ENCODE data around the gene CRTAP.
"Not testable (repeated sequence)": the region's sequence is repeated elsewhere in the genome, so short reads cannot be mapped to it uniquely, and the experiment has no call there.

The CRTAP gene

GRCh38 chr3:33173672-33174071 is 59.9 kb downstream of the CRTAP start:
- no peak for DNase-seq (ENCODE audit: low read depth)
- H3K4me3 ChIP-seq (ENCODE audit: low read depth, low read length) = no peak overlapping the region
- no peak for TF ChIP-seq CTCF (IDR thresholded peaks at IDR 0.05; ENCODE audit: control insufficient read depth, extremely low read depth, insufficient read depth)

- no peak for DNase-seq (ENCODE audit: low read depth)
- TF ChIP-seq CTCF (IDR thresholded peaks at IDR 0.05; ENCODE audit: control insufficient read depth, extremely low read depth, insufficient read depth) = no peak
- H3K4me3 ChIP-seq (ENCODE audit: low read depth, low read length) = no peak overlapping the region
These were observed 60.3 kb downstream of the CRTAP start for GRCh38 chr3:33174095-33174494.

GRCh38 chr3:33174711-33175414 is 61.0 kb downstream of the CRTAP start:
- no peak for DNase-seq (ENCODE audit: low read depth)

GRCh38 chr3:33179132-33179531 is 65.3 kb downstream of the CRTAP start:
- no peak overlapping the region for H3K4me3 ChIP-seq (ENCODE audit: low read depth, low read length)
- no peak for DNase-seq (ENCODE audit: low read depth)
- no peak for TF ChIP-seq CTCF (IDR thresholded peaks at IDR 0.05; ENCODE audit: control insufficient read depth, extremely low read depth, insufficient read depth)

More at GRCh38 chr3:33174711-33175414, 61.0 kb downstream of the CRTAP start:
- TF ChIP-seq CTCF (IDR thresholded peaks at IDR 0.05; ENCODE audit: control insufficient read depth, extremely low read depth, insufficient read depth) = no peak
- H3K4me3 ChIP-seq (ENCODE audit: low read depth, low read length) = no peak overlapping the region

GRCh38 chr3:33181229-33181628 is 67.4 kb downstream of the CRTAP start:
- TF ChIP-seq CTCF (IDR thresholded peaks at IDR 0.05; ENCODE audit: control insufficient read depth, extremely low read depth, insufficient read depth) = no peak
- no peak for DNase-seq (ENCODE audit: low read depth)
- H3K4me3 ChIP-seq (ENCODE audit: low read depth, low read length) = no peak overlapping the region

GRCh38 chr3:33181641-33182040 is 67.8 kb downstream of the CRTAP start:
- not testable (repeated sequence) for DNase-seq (ENCODE audit: low read depth); H3K4me3 ChIP-seq (ENCODE audit: low read depth, low read length)

GRCh38 chr3:33184863-33185262 is 71.0 kb downstream of the CRTAP start:
- TF ChIP-seq CTCF (IDR thresholded peaks at IDR 0.05; ENCODE audit: control insufficient read depth, extremely low read depth, insufficient read depth) = no peak
- DNase-seq (ENCODE audit: low read depth) = no peak

More at GRCh38 chr3:33184863-33185262, 71.0 kb downstream of the CRTAP start:
- H3K4me3 ChIP-seq (ENCODE audit: low read depth, low read length) = no peak overlapping the region

Data from LNCaP clone FGC (cell line).